Chondrocyte (in vitro differentiated cells): ENCODE measurements around the gene DHX8. TPM values are rescaled to one million over a fixed set of nuclear protein-coding genes. Genes with fewer than 3 reads are reported as not detected.

Source experiments
- DNase-seq: peaks from one replicate; pipeline ENCODE4 v3.0.0; 2021; ENCODE audit warnings: mixed read lengths, low spot score
- H3K27ac Mint-ChIP-seq: one replicate; pipeline ENCODE4 v1.8.0; 2021; ENCODE audit warnings: mild to moderate bottlenecking, moderate library complexity, mixed read lengths; ENCODE audit not compliant: unreplicated experiment
- H3K27me3 Mint-ChIP-seq: 2 replicates; pipeline ENCODE4 v1.8.0; 2021; ENCODE audit warnings: low read depth, mixed read lengths
- H3K36me3 Mint-ChIP-seq: 2 replicates; pipeline ENCODE4 v1.8.0; 2021; ENCODE audit warnings: low read depth, mixed read lengths
- H3K4me1 Mint-ChIP-seq: 2 replicates; pipeline ENCODE4 v1.8.0; 2021; ENCODE audit warnings: low read depth, mild to moderate bottlenecking, mixed read lengths
- H3K4me3 Mint-ChIP-seq: one replicate; pipeline ENCODE4 v1.8.0; 2021; ENCODE audit warnings: mild to moderate bottlenecking, moderate library complexity, mixed read lengths; ENCODE audit not compliant: unreplicated experiment
- H3K9me3 Mint-ChIP-seq: 2 replicates; pipeline ENCODE4 v1.8.0; 2021; ENCODE audit warnings: low read depth, mixed read lengths
- CTCF ChIP-seq: fragments of 200-600 bp; sonication (generic); IDR thresholded peaks from 2 replicates; pipeline ENCODE4 v1.5.0; 2021; ENCODE audit warnings: antibody characterized with exemption, mild to moderate bottlenecking, moderate library complexity
- total RNA-seq: library from RNA; stranded (reverse); gene quantifications from 3 replicates; pipeline ENCODE4 v1.2.1, GENCODE V29; 2021

Gene DHX8
- total RNA-seq, 1 donor from 2014 or later: 49.2 TPM

- no peak overlapping the region for H3K4me3 Mint-ChIP-seq
- no peak overlapping the region for H3K27ac Mint-ChIP-seq
- no peak for TF ChIP-seq CTCF
- no peaks in the 10 kb centered on the region for H3K9me3 Mint-ChIP-seq
- peaks cover 22% of the 10 kb centered on the region for H3K27me3 Mint-ChIP-seq
- no peaks in the 10 kb centered on the region for H3K36me3 Mint-ChIP-seq
- no peak for DNase-seq
- H3K4me1 Mint-ChIP-seq: peaks cover 4% of the 10 kb centered on the region
These were observed 75.0 kb downstream of the DHX8 start for GRCh38 chr17:43558805-43559160.

GRCh38 chr17:43559161-43559816 lies 75.5 kb downstream of the DHX8 start:
- Mint-ChIP-seq H3K4me1 (peaks cover 4% of the 10 kb centered on the region), H3K4me3 (no peak overlapping the region), H3K36me3 (no peaks in the 10 kb centered on the region), H3K9me3 (no peaks in the 10 kb centered on the region), H3K27ac (no peak overlapping the region), H3K27me3 (peaks cover 23% of the 10 kb centered on the region)
- TF ChIP-seq CTCF: no peak
- DNase-seq: no peak

GRCh38 chr17:43560461-43561427 lies 77.0 kb downstream of the DHX8 start:
- DNase-seq: no peak
- Mint-ChIP-seq H3K27me3 (peaks cover 24% of the 10 kb centered on the region), H3K9me3 (no peaks in the 10 kb centered on the region), H3K4me3 (no peak overlapping the region), H3K27ac (no peak overlapping the region), H3K4me1 (peaks cover 4% of the 10 kb centered on the region), H3K36me3 (no peaks in the 10 kb centered on the region)
- TF ChIP-seq CTCF: no peak

- peaks cover 4% of the 10 kb centered on the region for H3K4me1 Mint-ChIP-seq
- no peak for TF ChIP-seq CTCF
- peaks cover 22% of the 10 kb centered on the region for H3K27me3 Mint-ChIP-seq
- no peak for DNase-seq
- H3K9me3 Mint-ChIP-seq: no peaks in the 10 kb centered on the region
- no peak overlapping the region for H3K27ac Mint-ChIP-seq
- H3K4me3 Mint-ChIP-seq: no peak overlapping the region
- H3K36me3 Mint-ChIP-seq: no peaks in the 10 kb centered on the region
These were observed 79.2 kb downstream of the DHX8 start for GRCh38 chr17:43562679-43563599.
